CD4-positive, alpha-beta T cell treated with Interleukin-4 for 1 hour (primary cell): Measurements from ENCODE around the gene RASGRF1.
"Not testable (repeated sequence)": the region's sequence is repeated elsewhere in the genome, so short reads cannot be mapped to it uniquely, and the experiment has no call there.

Experiments used
- DNase-seq, 2 donors: peaks; one replicate each; pipeline ENCODE4 v3.0.0-alpha.2; 2020 to 2022

The RASGRF1 gene

GRCh38 chr15:78947506-78947905 is 143.1 kb downstream of the RASGRF1 start:
- DNase-seq: no peak

GRCh38 chr15:78946493-78946892 is 144.1 kb downstream of the RASGRF1 start:
- no peak for DNase-seq

DNA sequence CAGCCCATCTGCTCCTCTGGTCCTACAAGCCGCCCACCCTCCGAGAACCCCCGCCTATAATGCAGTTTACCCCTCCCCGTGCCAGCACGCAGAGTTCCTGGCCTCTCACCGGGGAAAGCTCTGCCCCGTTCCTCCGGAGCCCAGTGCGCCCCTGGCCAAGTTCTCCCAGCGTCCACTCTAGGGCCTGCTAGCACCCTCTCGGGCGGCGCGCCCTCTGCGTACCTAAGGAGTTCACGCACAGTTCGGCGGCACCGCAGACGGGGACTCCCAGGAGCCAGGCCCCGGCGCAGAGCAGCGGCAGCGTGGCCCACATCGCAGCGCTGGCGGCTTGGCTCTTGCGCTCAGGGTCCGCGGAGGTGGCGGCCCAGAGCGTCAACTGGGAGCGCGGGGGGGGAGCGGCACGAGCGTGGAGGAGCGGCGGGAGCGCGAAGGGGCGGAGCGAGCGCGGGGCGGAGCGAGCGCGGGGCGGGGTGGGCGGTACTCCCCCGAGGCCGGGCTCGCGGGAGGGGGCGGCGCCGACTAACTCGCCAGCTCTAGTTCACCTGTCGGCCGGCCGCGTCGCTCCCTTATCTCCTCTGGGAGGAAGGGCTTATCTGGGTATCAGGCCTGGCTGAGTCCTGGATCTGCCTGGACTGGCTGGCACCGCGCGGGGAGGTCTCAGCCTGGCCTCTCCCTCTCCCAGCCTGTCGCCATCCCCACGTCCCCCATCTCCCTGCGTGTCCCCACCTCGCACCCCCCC is 145.7 kb downstream of the RASGRF1 start, which contains the start of gene CTSH:
TSS of gene CTSH (minus strand) at position 378 of the 739 bp plus-strand sequence. CDS start at position 313, 65 bp downstream.
- DNase-seq: peak; percentile 80 to 85

DNA sequence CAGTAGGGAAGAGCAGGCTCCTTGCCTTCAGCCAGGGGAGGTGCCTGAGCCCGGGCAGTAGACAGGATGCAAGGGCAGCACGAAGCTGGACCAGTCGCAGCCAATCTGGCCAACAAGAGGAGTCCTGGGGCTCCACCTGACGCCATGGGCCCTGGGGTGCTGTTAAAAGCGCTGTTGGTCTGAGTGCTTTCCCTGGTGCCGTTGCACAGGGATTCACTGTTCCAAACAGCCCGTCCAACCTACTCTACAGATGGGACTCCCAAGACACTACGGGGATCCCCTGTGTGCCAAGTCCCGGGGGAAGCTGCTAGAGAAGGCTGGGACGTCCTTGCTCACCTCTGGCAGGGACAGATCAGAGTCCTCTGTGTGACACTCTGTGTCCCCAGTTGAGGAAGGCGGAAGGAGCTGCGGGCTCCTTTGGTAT is 146.4 kb downstream of the RASGRF1 start:
- DNase-seq: no peak

- no peak for DNase-seq
These were observed 146.9 kb downstream of the RASGRF1 start for GRCh38 chr15:78943692-78944091.

- DNase-seq: no peak
These were observed 147.8 kb downstream of the RASGRF1 start for GRCh38 chr15:78942741-78943140.

- DNase-seq: peak; percentile 47 to 53
These were observed 151.7 kb downstream of the RASGRF1 start for GRCh38 chr15:78938658-78939488.

DNA sequence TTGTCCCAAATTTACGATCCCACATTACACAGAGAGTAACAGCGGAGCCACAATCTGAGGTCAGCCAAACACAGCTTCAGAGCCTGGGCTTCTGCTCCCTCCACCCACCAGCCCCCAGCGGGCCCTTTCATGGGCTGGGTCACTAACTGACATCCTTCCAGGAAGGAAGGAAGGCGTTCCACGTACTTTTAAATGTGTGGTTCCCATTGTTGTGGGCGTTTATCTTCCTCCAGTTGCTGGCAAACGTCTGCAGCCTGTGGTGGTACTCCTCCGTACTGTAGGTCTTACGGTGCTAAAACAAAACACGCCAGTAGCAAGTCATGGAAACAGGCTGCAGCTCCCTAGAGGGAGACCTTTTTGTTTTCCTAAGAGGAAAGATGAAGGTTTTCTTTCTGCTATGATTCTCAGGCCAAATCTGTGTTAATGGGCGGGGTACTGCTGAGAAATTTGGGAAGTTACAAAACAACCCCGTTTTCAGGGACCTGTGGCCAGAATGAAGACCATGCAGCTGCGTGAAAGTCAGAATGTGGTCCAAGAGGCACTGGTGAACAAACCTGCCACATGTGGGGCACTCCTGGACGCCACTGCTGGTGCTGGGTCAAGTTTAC is 153.3 kb downstream of the RASGRF1 start:
- DNase-seq: peak in 1 of 2 donors; percentile 14

GRCh38 chr15:78934655-78935023 is 155.9 kb downstream of the RASGRF1 start:
- DNase-seq: no peak

- DNase-seq: no peak
These were observed 156.5 kb downstream of the RASGRF1 start for GRCh38 chr15:78933823-78934654.

DNA sequence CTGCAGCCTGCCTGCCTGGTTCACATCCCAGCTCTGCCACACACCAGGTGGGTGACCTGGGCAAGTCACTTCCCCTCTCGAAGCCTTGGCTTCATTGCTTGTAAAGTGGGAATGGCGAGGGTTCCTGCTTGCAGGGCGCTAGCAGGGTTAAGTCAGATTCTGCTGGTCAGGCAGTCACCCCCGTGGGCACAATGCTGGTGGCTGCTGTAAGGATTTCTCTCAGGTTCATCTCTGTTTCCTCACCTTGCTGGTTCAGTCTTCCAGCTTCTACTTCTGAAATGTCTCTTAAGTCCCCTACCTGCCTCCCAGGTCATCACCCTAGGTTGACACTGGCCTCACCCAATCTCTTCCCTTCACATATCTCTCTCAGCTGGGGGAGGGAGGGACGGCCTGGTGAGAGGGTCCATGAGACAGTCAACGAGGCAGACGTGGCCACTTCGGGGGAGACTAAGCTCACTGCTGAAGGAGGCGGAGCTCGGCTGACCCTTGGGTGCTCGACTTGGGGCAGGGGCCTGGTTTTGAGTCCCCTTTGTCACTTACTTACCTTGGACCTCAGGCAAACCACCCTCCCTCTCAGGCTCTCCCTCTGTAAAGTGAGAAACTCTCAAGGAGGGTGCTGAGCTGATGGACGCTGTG is 157.3 kb downstream of the RASGRF1 start:
- no peak for DNase-seq

GRCh38 chr15:78932258-78932808 is 158.2 kb downstream of the RASGRF1 start:
- no peak for DNase-seq

DNA sequence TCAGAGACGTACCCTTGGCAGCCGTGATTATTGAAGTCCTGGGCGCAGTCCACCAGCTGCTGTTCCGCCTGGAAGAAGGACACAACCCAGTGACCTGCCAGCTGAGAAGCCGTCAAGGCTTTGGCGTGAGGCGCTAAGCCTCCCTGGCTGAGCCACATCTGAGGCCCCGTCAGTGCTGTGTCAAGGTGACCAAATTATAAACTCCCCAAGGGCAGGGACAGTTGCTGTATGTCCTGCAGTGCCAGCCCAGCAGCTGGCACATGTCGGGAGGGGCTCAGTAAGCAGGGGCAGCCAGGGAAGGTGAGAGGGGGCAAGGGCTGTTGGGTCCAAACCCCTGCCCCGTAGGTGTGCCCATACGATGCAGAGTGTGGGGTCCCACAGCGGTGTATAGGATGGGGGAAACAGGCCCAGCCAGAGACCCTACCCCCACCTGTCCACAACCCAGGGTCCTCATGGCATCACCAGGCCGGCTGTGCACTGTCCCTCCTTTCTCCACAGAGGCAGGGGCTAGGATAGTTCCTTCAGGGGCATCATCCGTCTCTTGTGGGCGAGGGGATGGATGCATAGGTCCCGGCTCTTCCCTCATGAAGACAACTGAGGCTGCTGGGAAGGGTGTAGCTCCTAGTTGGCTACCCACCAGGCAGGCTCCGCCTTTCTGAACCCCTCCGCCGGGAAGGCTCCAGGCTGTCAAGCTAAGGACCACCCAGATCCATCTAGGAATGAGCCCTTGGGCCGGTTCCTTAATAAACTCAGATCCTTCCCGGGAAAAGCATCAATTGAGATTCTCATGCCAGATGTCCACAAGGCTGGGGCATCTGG is 158.9 kb downstream of the RASGRF1 start:
- DNase-seq: no peak

DNA sequence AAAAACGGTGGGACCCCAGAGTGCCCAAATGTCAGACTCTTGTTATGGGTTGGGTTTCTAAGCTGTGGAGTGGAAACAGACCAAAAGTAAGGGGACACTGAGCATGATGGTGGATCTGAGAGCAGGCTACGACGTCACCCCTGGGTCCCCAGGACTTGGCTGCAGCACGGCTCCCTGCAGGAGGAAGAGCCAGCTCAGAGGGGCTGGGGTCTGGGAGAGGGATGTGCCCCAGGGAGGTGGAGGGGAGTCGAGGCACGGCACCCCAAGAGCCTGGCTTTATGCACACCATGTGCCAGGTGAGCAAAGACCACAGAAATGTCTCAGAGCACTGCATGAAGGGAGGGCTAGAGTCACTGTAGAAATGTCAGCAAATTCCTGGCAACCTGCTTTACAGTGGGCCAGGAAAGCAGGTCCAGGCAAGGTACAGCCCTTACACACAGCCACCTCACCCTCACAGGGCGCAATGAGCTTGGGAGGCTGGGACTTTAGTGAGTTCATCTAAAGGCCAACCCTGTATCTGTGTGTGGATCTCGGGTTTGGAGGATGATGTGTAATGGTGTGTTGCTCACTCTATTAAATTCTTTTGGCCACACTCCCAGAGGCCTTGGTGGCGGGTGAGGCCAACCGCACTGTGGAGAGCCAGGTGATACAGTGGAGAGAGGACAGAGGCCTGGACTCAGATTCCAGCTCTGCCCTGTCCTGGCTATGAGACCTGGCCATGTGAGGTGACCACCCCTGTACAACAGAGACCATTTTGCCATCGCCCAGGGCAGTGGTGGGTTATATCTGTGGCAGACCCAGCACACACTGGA is 159.8 kb downstream of the RASGRF1 start:
- DNase-seq: no peak

- no peak for DNase-seq
These were observed 160.9 kb downstream of the RASGRF1 start for GRCh38 chr15:78929536-78930264.

- DNase-seq: no peak
These were observed 161.9 kb downstream of the RASGRF1 start for GRCh38 chr15:78928616-78929093.

DNA sequence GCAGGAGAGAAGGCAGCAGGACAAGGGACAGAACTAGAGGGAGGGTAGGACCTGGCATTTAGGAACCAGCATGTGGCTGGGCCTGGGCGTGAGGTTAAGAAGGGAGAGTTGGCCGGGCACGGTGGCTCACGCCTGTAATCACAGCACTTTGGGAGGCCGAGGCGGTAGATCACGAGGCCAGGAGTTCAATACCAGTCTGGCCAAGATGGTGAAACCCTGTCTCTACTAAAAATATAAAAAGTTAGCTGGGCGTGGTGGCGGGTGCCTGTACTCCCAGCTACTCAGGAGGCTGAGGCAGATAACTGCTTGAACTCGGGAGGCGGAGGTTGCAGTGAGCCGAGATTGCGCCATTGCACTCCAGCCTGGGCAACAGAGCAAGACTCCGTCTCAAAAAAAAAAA is 162.4 kb downstream of the RASGRF1 start:
- DNase-seq: not testable (repeated sequence)

- DNase-seq: peak in 1 of 2 donors; percentile 58
These were observed 163.3 kb downstream of the RASGRF1 start for GRCh38 chr15:78927077-78927790.
